ENCODE results near the gene SLC4A2. TPM values are rescaled to one million over a fixed set of nuclear protein-coding genes. Genes with fewer than 3 reads are reported as not detected.
A peak's percentile ranks its signal among the peaks of the same experiment; 100 is the strongest.

Gene SLC4A2
- total RNA-seq, 1 experiment from 2014 or later, result 249 TPM

GRCh38 chr7:151123822-151124464 lies 64.6 kb downstream of the SLC4A2 start:
- Histone ChIP-seq H3K27me3 (replicated peaks; ENCODE audit: control insufficient read depth, insufficient read depth, low read length) (no peaks in the 10 kb centered on the region), H3K36me3 (ENCODE audit: control insufficient read depth, insufficient read depth, low read length) (peaks cover 6% of the 10 kb centered on the region), H3K9me3 (no peaks in the 10 kb centered on the region), H3K4me1 (no peaks in the 10 kb centered on the region), H3K4me3 (ENCODE audit: low read depth, low read length) (no peak overlapping the region)
- intact Hi-C loops (cut with micrococcal nuclease; ENCODE audit: unreplicated experiment), result loop anchor here (1.0 kb wide), 3 partner anchors 44 to 179 kb away; no protein-coding TSS in a partner anchor
- H3K4me1 Mint-ChIP-seq (ENCODE audit: low read depth, unreplicated experiment), result no peaks in the 10 kb centered on the region
- peak; percentile 97 to 99 for TF ChIP-seq CTCF (IDR thresholded peaks at IDR 0.05; ENCODE audit: insufficient read depth in 1 of 2, low read depth in 1 of 2, low read length in 1 of 2, severe bottlenecking in 1 of 2, unreplicated experiment in 1 of 2)
- BruUV-seq (replicated peaks), result no TSS peak
- H3K27me3 Mint-ChIP-seq (ENCODE audit: insufficient read depth, unreplicated experiment), result no peaks in the 10 kb centered on the region
- H3K9me3 Mint-ChIP-seq (ENCODE audit: unreplicated experiment), result no peaks in the 10 kb centered on the region
- CTCF ChIA-PET, result interaction anchor here (0.5 to 1.5 kb wide), 29 partner anchors 10 to 368 kb away, joined by 3 to 14 read pairs (median 4); partner anchors contain the start of genes ABCB8, ABCF2, AGAP3 and CDK5
- H3K27ac Mint-ChIP-seq (ENCODE audit: unreplicated experiment), result peak overlapping the region; percentile 3
- no peak overlapping the region for H3K4me3 Mint-ChIP-seq (ENCODE audit: unreplicated experiment)
- DNase-seq, result peak; percentile 86 to 91
- H3K36me3 Mint-ChIP-seq (ENCODE audit: insufficient read depth, unreplicated experiment), result peaks cover 44% of the 10 kb centered on the region
- POLR2A ChIA-PET, result no interaction called here

- POLR2A ChIA-PET, result no interaction called here
- Histone ChIP-seq H3K9me3 (no peaks in the 10 kb centered on the region), H3K27me3 (replicated peaks; ENCODE audit: control insufficient read depth, insufficient read depth, low read length) (no peaks in the 10 kb centered on the region), H3K4me3 (ENCODE audit: low read depth, low read length) (no peak overlapping the region), H3K36me3 (ENCODE audit: control insufficient read depth, insufficient read depth, low read length) (peaks cover 6% of the 10 kb centered on the region), H3K4me1 (no peaks in the 10 kb centered on the region)
- no peak for DNase-seq
- BruUV-seq (replicated peaks), result no TSS peak
- Mint-ChIP-seq H3K9me3 (ENCODE audit: unreplicated experiment) (no peaks in the 10 kb centered on the region), H3K27me3 (ENCODE audit: insufficient read depth, unreplicated experiment) (no peaks in the 10 kb centered on the region), H3K27ac (ENCODE audit: unreplicated experiment) (no peak overlapping the region), H3K4me3 (ENCODE audit: unreplicated experiment) (no peak overlapping the region), H3K4me1 (ENCODE audit: low read depth, unreplicated experiment) (no peaks in the 10 kb centered on the region), H3K36me3 (ENCODE audit: insufficient read depth, unreplicated experiment) (peaks cover 45% of the 10 kb centered on the region)
- TF ChIP-seq CTCF (IDR thresholded peaks at IDR 0.05; ENCODE audit: insufficient read depth in 1 of 2, low read depth in 1 of 2, low read length in 1 of 2, severe bottlenecking in 1 of 2, unreplicated experiment in 1 of 2), result no peak
- CTCF ChIA-PET, result interaction anchor here (0.5 to 1.5 kb wide), 27 partner anchors 10 to 367 kb away, joined by 3 to 14 read pairs (median 4); partner anchors contain the start of genes ABCB8, ABCF2, AGAP3 and CDK5
- intact Hi-C loops (cut with micrococcal nuclease; ENCODE audit: unreplicated experiment), result loop anchor here (1.0 kb wide), 3 partner anchors 44 to 179 kb away; no protein-coding TSS in a partner anchor
These were observed 65.1 kb downstream of the SLC4A2 start for GRCh38 chr7:151124481-151124880.

GRCh38 chr7:151124899-151125399 lies 65.6 kb downstream of the SLC4A2 start:
- H3K4me3 ChIP-seq (ENCODE audit: low read depth, low read length), result no peak overlapping the region
- no peak overlapping the region for H3K27ac Mint-ChIP-seq (ENCODE audit: unreplicated experiment)
- no peaks in the 10 kb centered on the region for H3K27me3 Mint-ChIP-seq (ENCODE audit: insufficient read depth, unreplicated experiment)
- no TSS peak for BruUV-seq (replicated peaks)
- no peaks in the 10 kb centered on the region for H3K27me3 ChIP-seq (replicated peaks; ENCODE audit: control insufficient read depth, insufficient read depth, low read length)
- ChIA-PET POLR2A (no interaction called here), CTCF (interaction anchor here (1.4 kb wide), 2 partner anchors 23 to 97 kb away, joined by 5 to 14 read pairs; partner anchors contain the start of gene ABCB8)
- TF ChIP-seq CTCF (IDR thresholded peaks at IDR 0.05; ENCODE audit: insufficient read depth in 1 of 2, low read depth in 1 of 2, low read length in 1 of 2, severe bottlenecking in 1 of 2, unreplicated experiment in 1 of 2), result no peak
- DNase-seq, result no peak
- H3K9me3 ChIP-seq, result no peaks in the 10 kb centered on the region
- H3K4me1 Mint-ChIP-seq (ENCODE audit: low read depth, unreplicated experiment), result no peaks in the 10 kb centered on the region
- no peaks in the 10 kb centered on the region for H3K9me3 Mint-ChIP-seq (ENCODE audit: unreplicated experiment)
- intact Hi-C loops (cut with micrococcal nuclease; ENCODE audit: unreplicated experiment), result loop anchor here (1.0 kb wide), 3 partner anchors 43 to 178 kb away; no protein-coding TSS in a partner anchor
- H3K4me3 Mint-ChIP-seq (ENCODE audit: unreplicated experiment), result no peak overlapping the region
- peaks cover 48% of the 10 kb centered on the region for H3K36me3 Mint-ChIP-seq (ENCODE audit: insufficient read depth, unreplicated experiment)
- H3K4me1 ChIP-seq, result no peaks in the 10 kb centered on the region
- peaks cover 6% of the 10 kb centered on the region for H3K36me3 ChIP-seq (ENCODE audit: control insufficient read depth, insufficient read depth, low read length)

Data from Caco-2 (cell line).